Endothelial cell of umbilical vein (primary cell): ENCODE data around the gene FBXO5. TPM values are rescaled to one million over a fixed set of nuclear protein-coding genes. Genes with fewer than 3 reads are reported as not detected.

Experiments used
- BruUV-seq: library from RNA; stranded (reverse); fragments of 400-500 nt; replicated peaks from 2 replicates; lab custom pipeline; 2021; lab: Mats Ljungman, UMichigan
- CTCF ChIA-PET: fragments of 300-600, 350-600 bp; sonication (Branson Sonifier 250); formaldehyde crosslinking; loops from one replicate; lab custom pipeline; 2021; ENCODE audit warnings: antibody characterized with exemption, inconsistent platforms; lab: Charles Lee
- POLR2A ChIA-PET: fragments of 300-600, 350-600 bp; sonication (Branson Sonifier 250); formaldehyde crosslinking; loops from one replicate; lab custom pipeline; 2021; ENCODE audit warnings: antibody characterized with exemption, inconsistent platforms; lab: Charles Lee
- DNase-seq: peaks from one replicate; pipeline ENCODE4 v3.0.0-alpha.2; 2011; ENCODE audit warnings: low read depth, low spot score
- FAIRE-seq: peaks from 2 replicates; lab custom pipeline; 2011; peaks lifted over from hg19 to GRCh38; lab: Jason Lieb, UNC
- H2AFZ ChIP-seq: 2 replicates; pipeline ENCODE4 v1.6.0; 2012; ENCODE audit warnings: low read depth, low read length, control low read depth, inconsistent platforms
- H3K27ac ChIP-seq: 2 replicates; pipeline ENCODE4 v1.5.1; 2011; ENCODE audit warnings: low read depth, mild to moderate bottlenecking, control low read depth, low read length, moderate library complexity; ENCODE audit not compliant: insufficient read depth
- H3K27me3 ChIP-seq, 2 experiments: 2 replicates each; pipeline versions ENCODE4 v1.6.0 to v1.6.1; 2011; ENCODE audit warnings: low read length in 2 of 2, mixed read lengths in 1 of 2; ENCODE audit not compliant: control insufficient read depth in 2 of 2, insufficient read depth in 2 of 2
- H3K36me3 ChIP-seq, 2 experiments: 2 replicates in 1 of 2; 3 replicates in 1 of 2; pipeline ENCODE4 v1.5.1; 2011; ENCODE audit warnings: low read length in 2 of 2, mild to moderate bottlenecking in 1 of 2, moderate library complexity in 1 of 2; ENCODE audit not compliant: control insufficient read depth in 2 of 2, insufficient read depth in 2 of 2; ENCODE audit errors: extremely low read depth in 1 of 2
- H3K4me1 ChIP-seq: 3 replicates; pipeline ENCODE4 v1.5.1; 2011; ENCODE audit warnings: mild to moderate bottlenecking, low read length; ENCODE audit not compliant: control insufficient read depth, insufficient read depth; ENCODE audit errors: extremely low read depth
- H3K4me2 ChIP-seq: 2 replicates; pipeline ENCODE4 v1.6.1; 2011; ENCODE audit warnings: low read length, control low read depth, mixed read lengths; ENCODE audit not compliant: insufficient read depth
- H3K4me3 ChIP-seq, 3 experiments: fragments of 200-600 bp in 1 of 3; sonication (generic), shearing (Covaris generic) in 1 of 3; replicated peaks in 1 of 3; 2 replicates each; pipeline ENCODE4 v1.5.1; 2011 to 2016; ENCODE audit warnings: control low read depth in 3 of 3, low read length in 3 of 3, mild to moderate bottlenecking in 2 of 3, inconsistent platforms in 1 of 3, low read depth in 1 of 3, moderate library complexity in 1 of 3; ENCODE audit not compliant: insufficient read depth in 1 of 3
- H3K79me2 ChIP-seq: 2 replicates; pipeline ENCODE4 v1.6.0; 2012; ENCODE audit warnings: low read length, inconsistent platforms; ENCODE audit not compliant: control insufficient read depth, insufficient read depth
- H3K9ac ChIP-seq: replicated peaks from 2 replicates; pipeline ENCODE3; 2011; ENCODE audit warnings: low read length, control low read depth; ENCODE audit not compliant: insufficient read depth; ENCODE audit errors: extremely low read depth
- H3K9me1 ChIP-seq: replicated peaks from 3 replicates; pipeline ENCODE4 v1.6.0; 2011; ENCODE audit warnings: mild to moderate bottlenecking, low read length; ENCODE audit not compliant: control insufficient read depth, insufficient read depth; ENCODE audit errors: extremely low read depth
- H3K9me3 ChIP-seq: replicated peaks from 2 replicates; pipeline ENCODE4 v1.5.1; 2012; ENCODE audit warnings: low read length, inconsistent platforms; ENCODE audit not compliant: control insufficient read depth, insufficient read depth
- H4K20me1 ChIP-seq: replicated peaks from 2 replicates; pipeline ENCODE3; 2011; ENCODE audit warnings: mild to moderate bottlenecking, low read length; ENCODE audit not compliant: control insufficient read depth, insufficient read depth; ENCODE audit errors: extremely low read depth
- CTCF ChIP-seq, 2 donors: IDR thresholded peaks; 1 replicate in 1 of 2; 2 replicates in 1 of 2; pipeline ENCODE4 v1.5.1; 2011; ENCODE audit warnings: low read length in 2 of 2, mild to moderate bottlenecking in 2 of 2, moderate library complexity in 2 of 2, control low read depth in 1 of 2, inconsistent platforms in 1 of 2, low read depth in 1 of 2; ENCODE audit not compliant: insufficient read depth in 1 of 2; ENCODE audit errors: extremely low read depth in 1 of 2
- EZH2 ChIP-seq: IDR thresholded peaks from 2 replicates; pipeline ENCODE4 v1.6.1; 2012; ENCODE audit warnings: borderline replicate concordance, low read depth, mild to moderate bottlenecking, moderate library complexity, low read length, inconsistent platforms; ENCODE audit not compliant: severe bottlenecking
- MAX ChIP-seq: IDR thresholded peaks from 2 replicates; pipeline ENCODE4 v1.6.1; 2011; ENCODE audit not compliant: insufficient read depth, insufficient read length
- MYC ChIP-seq: IDR thresholded peaks from one replicate; pipeline ENCODE4 v1.6.1; 2011; ENCODE audit warnings: mild to moderate bottlenecking, low read depth, low read length
- POLR2AphosphoS5 ChIP-seq: IDR thresholded peaks from 2 replicates; pipeline ENCODE4 v1.6.1; 2012; ENCODE audit warnings: low read depth, mild to moderate bottlenecking, control low read depth, low read length, moderate library complexity; ENCODE audit not compliant: insufficient read depth
- dilution Hi-C: fragments of 300-500 bp; cut with MboI; formaldehyde crosslinking; loops from one replicate; pipeline ENCODE4 v1.15.0; 2019; ENCODE audit warnings: low sequenced_read_pairs; ENCODE audit not compliant: extremely low pct_ligation_motif_present
- intact Hi-C: fragments of 100-400 bp; cut with micrococcal nuclease; formaldehyde crosslinking; loops from one replicate; pipeline ENCODE4 v1.10.0; 2022
- polyA plus RNA-seq, 4 experiments: library from polyadenylated mRNA; depleted of rRNA in 3 of 4; stranded (reverse) in 3 of 4; unstranded in 1 of 4; fragments of >200 nt; gene quantifications; 2 replicates each; pipeline versions ENCODE4 v1.2.1 to v1.2.3, GENCODE V29; 2011 to 2012; ENCODE audit warnings: missing spikeins in 1 of 4
- total RNA-seq: library from RNA; stranded (reverse); gene quantifications from 2 replicates; pipeline ENCODE4 v1.2.3, GENCODE V29; 2021

The FBXO5 gene
- total and polyA plus RNA-seq, 2 donors (not counting 3 experiments of a cell fraction or from before 2014, with no cell fraction given): 6.1 to 27.1 TPM

GRCh38 chr6:153032255-153032882 is 49.5 kb upstream of the FBXO5 start:
- ChIA-PET CTCF (interaction anchor here (0.6 to 2.9 kb wide), 51 partner anchors 9 to 1499 kb away, joined by 3 to 132 read pairs (median 5); partner anchors contain the start of genes FBXO5 and RGS17), POLR2A (interaction anchor here (0.7 kb wide), 1 partner anchor 95 kb away, joined by 3 read pairs; no protein-coding TSS in a partner anchor)
- Histone ChIP-seq H2AFZ (no peak overlapping the region), H3K27me3 (no peaks in the 10 kb centered on the region), H3K9me1 (no peaks in the 10 kb centered on the region), H3K9me3 (no peaks in the 10 kb centered on the region), H3K4me1 (peaks cover 15% of the 10 kb centered on the region), H3K79me2 (no peaks in the 10 kb centered on the region), H3K9ac (no peak overlapping the region), H3K36me3 (no peaks in the 10 kb centered on the region), H3K27ac (no peak overlapping the region), H4K20me1 (no peaks in the 10 kb centered on the region), H3K4me3 (no peak overlapping the region), H3K4me2 (no peak overlapping the region)
- peak; percentile 48 for FAIRE-seq
- no TSS peak for BruUV-seq
- TF ChIP-seq CTCF (IDR thresholded peaks at IDR 0.05; ENCODE audit: extremely low read depth in 1 of 2, insufficient read depth in 1 of 2, low read depth in 1 of 2, low read length in 2 of 2) (peak in 1 of 2 donors; percentile 12), POLR2AphosphoS5 (no peak), MAX (no peak), EZH2 (no peak), MYC (no peak)
- intact Hi-C loops (loop anchor here (1.0 to 5.0 kb wide), 6 partner anchors 60 to 1115 kb away; no protein-coding TSS in a partner anchor), dilution Hi-C loops (no loop called here)
- DNase-seq: peak; percentile 66
